Measurements from ENCODE around the gene ERN2. TPM values are rescaled to one million over a fixed set of nuclear protein-coding genes. Genes with fewer than 3 reads are reported as not detected.

Gene ERN2
- total RNA-seq, 4 donors from 2014 or later, result not detected

DNA sequence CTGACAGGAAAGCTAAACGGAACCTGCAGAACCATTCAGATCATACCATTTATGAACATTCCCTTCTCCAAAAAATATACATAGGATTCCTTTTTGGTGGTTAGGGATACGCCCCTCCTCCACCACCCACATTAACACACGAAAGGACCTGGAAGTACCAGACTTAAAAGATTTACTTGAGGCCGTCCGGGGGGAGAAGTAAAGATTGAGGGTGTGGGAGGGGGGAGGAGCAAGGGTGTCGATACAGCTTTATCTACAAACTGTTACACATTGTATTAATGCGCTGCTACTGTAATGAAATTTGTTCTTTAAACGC lies 72.4 kb downstream of the ERN2 start:
- Histone ChIP-seq H3K36me3 (peaks cover 21 to 23% of the 10 kb centered on the region in 2 donors), H3K9me3 (no peaks in the 10 kb centered on the region), H3K4me3 (replicated peaks in 1 of 3) (peak overlapping the region; percentile 63 to 88 (median 80)), H3K4me1 (peaks cover 14 to 15% of the 10 kb centered on the region in 2 donors), H3K27ac (peak overlapping the region in 2 of 3 donors; percentile 56 to 71), H3K27me3 (no peaks in the 10 kb centered on the region)
- TF ChIP-seq, protein P1, sequence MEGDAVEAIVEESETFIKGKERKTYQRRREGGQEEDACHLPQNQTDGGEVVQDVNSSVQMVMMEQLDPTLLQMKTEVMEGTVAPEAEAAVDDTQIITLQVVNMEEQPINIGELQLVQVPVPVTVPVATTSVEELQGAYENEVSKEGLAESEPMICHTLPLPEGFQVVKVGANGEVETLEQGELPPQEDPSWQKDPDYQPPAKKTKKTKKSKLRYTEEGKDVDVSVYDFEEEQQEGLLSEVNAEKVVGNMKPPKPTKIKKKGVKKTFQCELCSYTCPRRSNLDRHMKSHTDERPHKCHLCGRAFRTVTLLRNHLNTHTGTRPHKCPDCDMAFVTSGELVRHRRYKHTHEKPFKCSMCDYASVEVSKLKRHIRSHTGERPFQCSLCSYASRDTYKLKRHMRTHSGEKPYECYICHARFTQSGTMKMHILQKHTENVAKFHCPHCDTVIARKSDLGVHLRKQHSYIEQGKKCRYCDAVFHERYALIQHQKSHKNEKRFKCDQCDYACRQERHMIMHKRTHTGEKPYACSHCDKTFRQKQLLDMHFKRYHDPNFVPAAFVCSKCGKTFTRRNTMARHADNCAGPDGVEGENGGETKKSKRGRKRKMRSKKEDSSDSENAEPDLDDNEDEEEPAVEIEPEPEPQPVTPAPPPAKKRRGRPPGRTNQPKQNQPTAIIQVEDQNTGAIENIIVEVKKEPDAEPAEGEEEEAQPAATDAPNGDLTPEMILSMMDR (IDR thresholded peaks at IDR 0.05), result no peak
- TF ChIP-seq POLR2A (IDR thresholded peaks at IDR 0.05), result no peak
- 1% methylated on average over 8 of the region's 8 CpGs for WGBS, 2 donors
- intact Hi-C loops (cut with DNase I), result loop anchor here (10.0 kb wide), 1 partner anchor 76 kb away; no protein-coding TSS in a partner anchor
- DNase-seq, result no peak

Other genes with a start within 250 kb of the ERN2 start
- gene GGA2, start 202.7 kb downstream of the ERN2 start, total RNA-seq, result 100 to 1,000 TPM; 103 to 190 (median 159) TPM
- gene EARS2, start 155.9 kb downstream of the ERN2 start, total RNA-seq, result 10 to 100 TPM; 30.9 to 54.4 (median 50.7) TPM
- gene UBFD1, start 155.5 kb downstream of the ERN2 start, total RNA-seq, result 100 to 1,000 TPM in 3 of 4 donors, 10 to 100 TPM in 1; 75.0 to 147 (median 127) TPM
- 100 to 1,000 TPM in 2 of 4 donors, 10 to 100 TPM in 2; 68.5 to 135 (median 95.1) TPM for gene NDUFAB1, start 116.9 kb downstream of the ERN2 start, total RNA-seq
- gene PALB2, start 71.9 kb downstream of the ERN2 start, total RNA-seq, result 10 to 100 TPM; 10.8 to 17.2 (median 14.0) TPM
- gene DCTN5, start 71.8 kb downstream of the ERN2 start, total RNA-seq, result 10 to 100 TPM; 24.1 to 51.1 (median 47.6) TPM
- 1 to 10 TPM in 3 of 4 donors, under 1 TPM in 1; 0.88 to 2.7 (median 1.6) TPM for gene PLK1, start 34.3 kb downstream of the ERN2 start, total RNA-seq
- gene CHP2, start 41.8 kb upstream of the ERN2 start, total RNA-seq, result not detected
- 1 to 10 TPM; 2.0 to 8.6 (median 4.0) TPM for gene PRKCB, start 122.8 kb upstream of the ERN2 start, total RNA-seq